SK-N-MC (cell line): ENCODE measurements around the gene MPC1.

Experiments used
- EZH2 ChIP-seq: fragments of 200-600 bp; sonication (generic); IDR thresholded peaks from one replicate; pipeline ENCODE4 v1.6.1; 2017; ENCODE audit warnings: antibody characterized with exemption
- POLR2AphosphoS5 ChIP-seq: IDR thresholded peaks from 2 replicates; pipeline ENCODE4 v1.6.1; 2012; ENCODE audit warnings: mild to moderate bottlenecking, low read depth, low read length, borderline replicate concordance

DNA sequence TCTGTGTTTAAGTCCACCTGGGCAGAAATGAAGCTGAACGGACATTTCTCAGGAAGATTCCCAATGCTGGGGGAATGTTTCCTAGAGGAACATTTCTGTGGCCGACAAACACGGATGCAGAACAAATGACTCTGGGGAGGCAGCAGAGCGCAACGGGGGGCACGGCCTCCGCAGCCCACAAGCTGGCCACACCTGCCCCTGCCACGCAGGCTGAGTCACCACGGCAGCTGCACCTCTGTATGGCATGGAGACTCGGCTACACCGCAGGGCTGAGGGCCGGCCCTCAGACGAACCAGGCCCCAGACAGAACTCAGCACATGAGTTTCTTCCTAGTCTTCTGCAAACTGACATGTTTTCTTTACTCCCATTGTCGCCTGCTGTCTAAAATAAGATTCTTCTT, 64.5 kb downstream of the MPC1 start:
- TF ChIP-seq POLR2AphosphoS5 (no peak), EZH2 (no peak)
